PC-3 (cell line): ENCODE measurements around the gene MYL7.

Experiments
- CTCF ChIP-seq: fragments of 300-600 bp; sonication (generic); conservative IDR thresholded peaks from 2 replicates; pipeline ENCODE4 v1.5.1; 2017; ENCODE audit warnings: antibody characterized with exemption, low read depth, mild to moderate bottlenecking, low read length
- EZH2 ChIP-seq: fragments of 300-600 bp; sonication (generic); IDR thresholded peaks from one replicate; pipeline ENCODE4 v1.6.1; 2017; ENCODE audit warnings: antibody characterized with exemption, mild to moderate bottlenecking, low read length; ENCODE audit not compliant: unreplicated experiment

DNA sequence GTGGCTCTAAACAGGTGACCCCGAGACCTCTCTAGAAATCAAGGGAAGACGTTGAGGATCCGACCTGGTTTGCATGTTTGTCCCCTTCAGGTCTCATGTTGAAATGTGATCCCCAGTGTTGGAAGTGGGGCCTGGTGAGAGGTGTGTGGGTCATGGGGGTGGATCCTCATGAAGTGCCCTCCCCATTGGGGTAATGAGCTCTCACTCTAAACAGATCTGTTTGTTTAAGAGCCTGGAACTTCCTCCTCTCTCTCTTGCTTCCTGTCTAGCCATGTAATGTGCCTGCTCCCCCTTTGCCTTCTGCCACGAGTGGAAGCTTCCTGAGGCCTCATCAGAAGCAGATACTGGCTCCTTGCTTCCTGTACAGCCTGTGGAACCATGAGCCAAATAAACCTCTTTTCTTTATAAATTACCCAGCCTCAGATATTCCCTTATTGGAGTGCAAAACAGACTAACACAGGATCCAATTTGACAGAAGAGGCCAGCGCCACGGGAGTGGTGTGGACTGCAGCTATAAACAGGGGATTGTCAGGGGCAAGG is 48.0 kb downstream of the MYL7 start:
- no peak for TF ChIP-seq CTCF
- no peak for TF ChIP-seq EZH2
